ENCODE results near the gene HSPA9.

- TF ChIP-seq CTCF (IDR thresholded peaks at IDR 0.05) (no peak), POLR2A (IDR thresholded peaks at IDR 0.05; ENCODE audit: low read depth) (no peak)
Observed at GRCh38 chr5:138574744-138575193, 432 bp downstream of the HSPA9 start.
